Measurements from ENCODE around the gene URGCP. TPM values are rescaled to one million over a fixed set of nuclear protein-coding genes. Genes with fewer than 3 reads are reported as not detected.
A peak's percentile ranks its signal among the peaks of the same experiment; 100 is the strongest.

Gene URGCP
- total and polyA plus RNA-seq, 12 donors = 14.1 to 46.3 (median 38.6) TPM

GRCh38 chr7:43942997-43943396, 36.6 kb upstream of the URGCP start:
- no peak for DNase-seq
- TF ChIP-seq CTCF (IDR thresholded peaks at IDR 0.05) = no peak
- Histone ChIP-seq H3K9me3 (no peaks in the 10 kb centered on the region), H3K4me3 (no peak overlapping the region), H3K4me1 (no peaks in the 10 kb centered on the region), H3K27ac (no peak overlapping the region), H3K27me3 (no peaks in the 10 kb centered on the region), H3K36me3 (peaks cover 0 to 60% (median 10%) of the 10 kb centered on the region in 9 donors)
- intact Hi-C loops (cut with DNase I) = no loop called here
- peak in 1 of 8 donors; percentile 9 for ATAC-seq
- 83% methylated on average over 3 of the region's 3 CpGs for WGBS, 2 donors

- Histone ChIP-seq H3K27ac (no peak overlapping the region), H3K9me3 (no peaks in the 10 kb centered on the region), H3K27me3 (no peaks in the 10 kb centered on the region), H3K4me1 (peaks cover 0 to 7% (median 0%) of the 10 kb centered on the region in 9 donors), H3K4me3 (no peak overlapping the region), H3K36me3 (peaks cover 0 to 52% (median 10%) of the 10 kb centered on the region in 9 donors)
- DNase-seq = no peak
- no peak for TF ChIP-seq CTCF (IDR thresholded peaks at IDR 0.05)
- ATAC-seq = no peak
- WGBS, 2 donors = 72 to 76% methylated on average over 3 of the region's 3 CpGs
- intact Hi-C loops (cut with DNase I) = no loop called here
These were observed 35.9 kb upstream of the URGCP start for GRCh38 chr7:43942250-43942649.

GRCh38 chr7:43938892-43939482, 32.6 kb upstream of the URGCP start:
- intact Hi-C loops (cut with DNase I) = no loop called here
- Histone ChIP-seq H3K36me3 (peaks cover 0 to 24% (median 8%) of the 10 kb centered on the region in 9 donors), H3K27me3 (no peaks in the 10 kb centered on the region), H3K4me3 (no peak overlapping the region), H3K4me1 (peaks cover 0 to 12% (median 0%) of the 10 kb centered on the region in 9 donors), H3K9me3 (no peaks in the 10 kb centered on the region), H3K27ac (no peak overlapping the region)
- 98 to 100% methylated on average over 4 of the region's 4 CpGs for WGBS, 2 donors
- DNase-seq (no peak), ATAC-seq (peak in 3 of 8 donors; percentile 21 to 44 (median 42))
- no peak for TF ChIP-seq CTCF (IDR thresholded peaks at IDR 0.05)

- peaks cover 0 to 12% (median 0%) of the 10 kb centered on the region in 9 donors for H3K4me1 ChIP-seq
- no peak for TF ChIP-seq CTCF (IDR thresholded peaks at IDR 0.05)
- 55 to 58% methylated on average over 3 of the region's 3 CpGs for WGBS, 2 donors
- H3K4me3 ChIP-seq = no peak overlapping the region
- H3K36me3 ChIP-seq = peaks cover 0 to 8% (median 0%) of the 10 kb centered on the region in 9 donors
- ATAC-seq = no peak
- no peaks in the 10 kb centered on the region for H3K27me3 ChIP-seq
- no peaks in the 10 kb centered on the region for H3K9me3 ChIP-seq
- DNase-seq = no peak
- H3K27ac ChIP-seq = no peak overlapping the region
- intact Hi-C loops (cut with DNase I) = no loop called here
These were observed 31.0 kb upstream of the URGCP start for GRCh38 chr7:43937444-43937843.

Data from heart right ventricle (tissue), 16 donors.